Keratinocyte (primary cell): Measurements from ENCODE around the gene SCAMP4.

ENCODE experiments used
- CTCF ChIP-seq, 3 experiments: IDR thresholded peaks in 1 of 3; conservative IDR thresholded peaks in 1 of 3; optimal IDR thresholded peaks in 1 of 3; 2 replicates in 2 of 3; 3 replicates in 1 of 3; pipeline versions ENCODE3 to v1.5.1; 2011; ENCODE audit warnings: low read length in 3 of 3, mild to moderate bottlenecking in 3 of 3, moderate library complexity in 2 of 3, control low read depth in 1 of 3, inconsistent platforms in 1 of 3; ENCODE audit not compliant: insufficient read depth in 2 of 3; ENCODE audit errors: extremely low read depth in 1 of 3
- EZH2 ChIP-seq: IDR thresholded peaks from one replicate; pipeline ENCODE4 v1.6.1; 2012; ENCODE audit warnings: inconsistent platforms, mild to moderate bottlenecking, low read length, moderate library complexity

- TF ChIP-seq CTCF (optimal IDR thresholded peaks at IDR 0.05 in 1 of 3, IDR thresholded peaks at IDR 0.05 in 1 of 3, conservative IDR thresholded peaks at IDR 0.05 in 1 of 3; ENCODE audit: extremely low read depth in 1 of 3, insufficient read depth in 2 of 3, low read length in 3 of 3) (no peak), EZH2 (no peak)
Observed at GRCh38 chr19:1922803-1923202, 17.6 kb downstream of the SCAMP4 start.
